A673 (cell line): Measurements from ENCODE around the gene COIL. TPM values are rescaled to one million over a fixed set of nuclear protein-coding genes. Genes with fewer than 3 reads are reported as not detected.

Experiments used
- BruUV-seq: library from RNA; stranded (reverse); fragments of 400-500 nt; replicated peaks from 2 replicates; lab custom pipeline; 2021; lab: Mats Ljungman, UMichigan
- CTCF ChIA-PET: fragments of 300-600 bp; sonication (Branson Sonifier 250); formaldehyde crosslinking; loops from one replicate; lab custom pipeline; 2022; ENCODE audit warnings: antibody characterized with exemption; lab: Charles Lee
- POLR2A ChIA-PET: fragments of 300-600 bp; sonication (Branson Sonifier 250); formaldehyde crosslinking; loops from one replicate; lab custom pipeline; 2022; ENCODE audit warnings: antibody characterized with exemption; ENCODE audit not compliant: low non-redundant PET; lab: Charles Lee
- DNase-seq: peaks from one replicate; pipeline ENCODE4 v3.0.0-alpha.2; 2015; ENCODE audit warnings: low spot score
- H3K27ac ChIP-seq: fragments of 200-600 bp; sonication (generic); 2 replicates; pipeline ENCODE4 v1.5.1; 2016; ENCODE audit warnings: mixed run types, low read depth, mild to moderate bottlenecking, mixed read lengths, antibody characterized with exemption, low read length; ENCODE audit not compliant: poor library complexity, severe bottlenecking
- H3K27me3 ChIP-seq: fragments of 200-600 bp; sonication (generic); replicated peaks from 2 replicates; pipeline ENCODE4 v1.6.1; 2017; ENCODE audit warnings: mixed run types, low read depth, mild to moderate bottlenecking, mixed read lengths, antibody characterized with exemption, low read length; ENCODE audit not compliant: insufficient read depth, poor library complexity
- H3K36me3 ChIP-seq: fragments of 200-600 bp; sonication (generic); 2 replicates; pipeline ENCODE4 v1.6.1; 2016; ENCODE audit warnings: mixed run types, mild to moderate bottlenecking, mixed read lengths, antibody characterized with exemption, low read length; ENCODE audit not compliant: insufficient read depth, poor library complexity, severe bottlenecking
- H3K4me1 ChIP-seq: fragments of 200-600 bp; sonication (generic); 2 replicates; pipeline ENCODE4 v1.6.1; 2017; ENCODE audit warnings: mixed run types, mild to moderate bottlenecking, mixed read lengths, antibody characterized with exemption, low read length; ENCODE audit not compliant: insufficient read depth, poor library complexity, severe bottlenecking
- H3K4me3 ChIP-seq: fragments of 200-600 bp; sonication (generic); 2 replicates; pipeline ENCODE4 v1.5.1; 2016; ENCODE audit warnings: low read depth, mixed run types, mild to moderate bottlenecking, mixed read lengths, low read length; ENCODE audit not compliant: poor library complexity, severe bottlenecking
- H3K9me3 ChIP-seq: fragments of 200-600 bp; sonication (generic); 2 replicates; pipeline ENCODE4 v1.6.1; 2016; ENCODE audit warnings: mixed run types, low read depth, mild to moderate bottlenecking, mixed read lengths, antibody characterized with exemption, low read length; ENCODE audit not compliant: poor library complexity, severe bottlenecking
- CTCF ChIP-seq: fragments of 300-800, 200-600 bp; sonication (generic); conservative IDR thresholded peaks from 2 replicates; pipeline ENCODE4 v1.5.1; 2017; ENCODE audit warnings: low read depth, mild to moderate bottlenecking, antibody characterized with exemption, low read length, moderate library complexity, mixed read lengths
- EZH2 ChIP-seq: fragments of 200-600 bp; sonication (generic); IDR thresholded peaks from 2 replicates; pipeline ENCODE4 v1.6.1; 2017; ENCODE audit warnings: borderline replicate concordance, low read depth, mild to moderate bottlenecking, mixed read lengths, antibody characterized with exemption, low read length; ENCODE audit not compliant: poor library complexity, severe bottlenecking
- intact Hi-C: fragments of 100-400 bp; cut with micrococcal nuclease; formaldehyde crosslinking; loops from one replicate; pipeline ENCODE4 v1.10.0; 2022; ENCODE audit not compliant: unreplicated experiment
- total RNA-seq: library from RNA; stranded (reverse); gene quantifications from 2 replicates; pipeline ENCODE4 v1.2.3, GENCODE V29; 2021

COIL gene
- total RNA-seq, 1 experiment from 2014 or later, result 23.2 TPM

DNA sequence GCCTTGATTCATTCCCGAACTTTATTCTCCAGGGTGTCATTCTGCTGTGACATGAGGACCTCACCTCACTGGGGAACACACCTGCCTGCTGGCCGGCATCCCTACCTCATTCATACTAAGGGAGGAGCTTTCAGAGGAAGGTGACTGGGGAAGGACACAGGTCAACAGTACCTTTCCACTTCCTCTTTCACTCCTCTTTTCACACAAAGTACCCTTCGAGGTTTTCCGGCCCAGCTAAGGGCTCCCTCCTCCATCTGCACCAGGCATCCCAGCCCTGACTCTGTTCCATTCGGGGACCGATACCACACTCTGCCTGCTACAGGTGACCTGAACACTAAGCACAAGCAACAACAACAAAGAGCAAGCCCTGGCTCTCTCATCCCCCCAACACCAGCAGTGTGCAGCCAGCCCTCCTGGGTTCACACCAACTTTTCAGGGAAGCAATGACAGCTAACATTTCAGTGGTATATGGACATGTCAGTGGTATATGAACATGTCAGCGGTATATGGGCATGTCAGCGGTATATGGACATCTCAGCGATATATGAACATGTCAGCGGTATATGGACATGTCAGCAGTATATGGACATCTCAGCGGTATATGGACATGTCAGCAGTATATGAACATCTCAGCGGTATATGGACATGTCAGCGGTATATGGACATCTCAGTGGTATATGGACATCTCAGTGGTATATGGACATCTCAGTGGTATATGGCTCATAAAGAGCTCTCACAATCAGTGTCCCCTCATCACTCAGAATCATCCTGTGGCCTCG is 63.0 kb downstream of the COIL start:
- ChIA-PET CTCF (no interaction called here), POLR2A (no interaction called here)
- no TSS peak for BruUV-seq
- no peak for DNase-seq
- no peaks in the 10 kb centered on the region for H3K9me3 ChIP-seq
- TF ChIP-seq CTCF (no peak), EZH2 (no peak)
- H3K36me3 ChIP-seq, result peaks cover 33% of the 10 kb centered on the region
- no peak overlapping the region for H3K27ac ChIP-seq
- no peaks in the 10 kb centered on the region for H3K27me3 ChIP-seq
- intact Hi-C loops, result no loop called here
- H3K4me3 ChIP-seq, result no peak overlapping the region
- H3K4me1 ChIP-seq, result no peaks in the 10 kb centered on the region

DNA sequence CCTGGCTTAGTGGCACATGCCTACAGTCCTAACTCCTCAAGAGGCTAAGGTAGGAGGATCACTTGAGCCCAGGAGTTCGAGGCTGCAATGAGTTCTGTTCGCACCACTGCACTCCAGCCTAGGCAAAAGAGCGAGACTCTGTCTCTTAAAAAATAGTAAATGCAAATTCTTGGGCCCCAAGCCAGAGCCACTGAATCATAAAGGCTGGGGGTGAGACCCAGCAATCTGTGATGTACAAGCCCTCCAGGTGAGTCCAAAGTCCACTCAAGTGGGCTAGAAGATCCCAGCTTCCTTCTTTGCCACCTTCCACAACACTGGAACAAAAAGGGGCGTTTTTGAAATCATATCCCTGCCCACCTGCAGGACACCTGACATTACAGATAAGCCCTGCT is 63.9 kb downstream of the COIL start:
- intact Hi-C loops, result no loop called here
- no peak for TF ChIP-seq CTCF
- TF ChIP-seq EZH2, result no peak

GRCh38 chr17:56896217-56896967 is 64.5 kb downstream of the COIL start:
- no peak for TF ChIP-seq CTCF
- no peak for TF ChIP-seq EZH2
- H3K4me1 ChIP-seq, result no peaks in the 10 kb centered on the region
- no peak overlapping the region for H3K4me3 ChIP-seq
- H3K36me3 ChIP-seq, result peaks cover 34% of the 10 kb centered on the region
- no TSS peak for BruUV-seq
- ChIA-PET POLR2A (no interaction called here), CTCF (interaction anchor here (0.7 kb wide), 1 partner anchor 1410 kb away, joined by 3 read pairs; no protein-coding TSS in a partner anchor)
- intact Hi-C loops, result no loop called here
- no peaks in the 10 kb centered on the region for H3K9me3 ChIP-seq
- H3K27ac ChIP-seq, result no peak overlapping the region
- H3K27me3 ChIP-seq, result no peaks in the 10 kb centered on the region
- no peak for DNase-seq

More for the DNA sequence above, 63.9 kb downstream of the COIL start:
- CTCF ChIA-PET, result interaction anchor here (0.7 kb wide), 1 partner anchor 1409 kb away, joined by 3 read pairs; no protein-coding TSS in a partner anchor
- no peak for DNase-seq
- no peak overlapping the region for H3K4me3 ChIP-seq
- H3K27me3 ChIP-seq, result no peaks in the 10 kb centered on the region
- peaks cover 29% of the 10 kb centered on the region for H3K36me3 ChIP-seq
- H3K9me3 ChIP-seq, result no peaks in the 10 kb centered on the region
- no peak overlapping the region for H3K27ac ChIP-seq
- POLR2A ChIA-PET, result no interaction called here
- BruUV-seq, result no TSS peak
- H3K4me1 ChIP-seq, result no peaks in the 10 kb centered on the region
